ENCODE results near the gene HOMEZ. TPM values are rescaled to one million over a fixed set of nuclear protein-coding genes. Genes with fewer than 3 reads are reported as not detected.

The HOMEZ gene
- total RNA-seq, 1 experiment from 2014 or later = 18.2 TPM

DNA sequence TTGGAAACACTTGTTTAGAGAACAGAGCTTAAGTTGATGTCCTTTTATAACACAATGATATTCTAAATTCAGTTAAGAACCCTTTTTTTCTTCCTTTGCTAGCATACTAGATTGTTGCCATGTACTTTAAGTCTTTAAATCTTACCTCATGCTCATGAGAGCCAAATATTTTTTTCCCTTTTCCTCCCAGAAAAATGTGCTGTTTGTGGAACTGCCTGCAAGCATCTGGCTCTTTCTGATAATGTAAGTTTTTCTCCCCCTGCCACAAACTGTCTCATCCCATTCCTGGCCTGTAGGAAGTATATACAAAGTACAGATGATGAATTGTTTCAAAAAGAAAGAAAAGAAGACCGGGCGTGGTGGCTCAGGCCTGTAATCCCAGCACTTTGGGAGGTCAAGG, 42.9 kb downstream of the HOMEZ start:
- ChIA-PET CTCF (interaction anchor here (1.4 kb wide), 1 partner anchor 120 kb away, joined by 3 read pairs; no protein-coding TSS in a partner anchor), POLR2A (interaction anchor here (0.7 kb wide), 1 partner anchor 15 kb away, joined by 4 read pairs; no protein-coding TSS in a partner anchor), RAD21 (ENCODE audit: low non-redundant PET in 1 of 2, low total read pairs in 2 of 2, uncharacterized antibody in 2 of 2, unreplicated experiment in 2 of 2) (interaction anchor here in 1 of 2 experiments (0.7 kb wide), 1 partner anchor 58 kb away, joined by 8 read pairs; no protein-coding TSS in a partner anchor)
- ATAC-seq = no peak
- H3K9ac ChIP-seq (ENCODE audit: low read length) = no peak overlapping the region
- H3K4me3 ChIP-seq (replicated peaks in 1 of 2; ENCODE audit: low read depth in 1 of 2, low read length in 2 of 2) = no peak overlapping the region
- no peaks in the 10 kb centered on the region for H3K9me3 ChIP-seq (ENCODE audit: control insufficient read depth in 1 of 2, insufficient read depth in 1 of 2, low read depth in 1 of 2, low read length in 2 of 2)
- no TSS peak for BruUV-seq (replicated peaks)
- peaks cover 0 to under 1% of the 10 kb centered on the region in 2 experiments; a peak in 2 of 4 replicates for H3K4me1 ChIP-seq (ENCODE audit: control insufficient read depth in 1 of 2, insufficient read depth in 2 of 2, low read length in 2 of 2)
- H3K9me2 ChIP-seq (ENCODE audit: insufficient read depth) = no peaks in the 10 kb centered on the region
- H3K79me2 ChIP-seq (ENCODE audit: insufficient read depth, low read length) = no peaks in the 10 kb centered on the region
- intact Hi-C loops (cut with micrococcal nuclease) = no loop called here
- no peaks in the 10 kb centered on the region for H4K20me1 ChIP-seq (ENCODE audit: insufficient read depth)
- no peak overlapping the region for H3K4me2 ChIP-seq (ENCODE audit: low read length)
- H3K27ac ChIP-seq (ENCODE audit: low read depth, low read length) = no peak overlapping the region
- TF ChIP-seq SRF (IDR thresholded peaks at IDR 0.05; ENCODE audit: low read depth) (no peak), ZFX (IDR thresholded peaks at IDR 0.05) (no peak), CBX3 (IDR thresholded peaks at IDR 0.05; ENCODE audit: low read depth) (no peak), POLR2A (IDR thresholded peaks at IDR 0.05; ENCODE audit: borderline replicate concordance, extremely low read depth, insufficient read depth, insufficient read length) (no peak), EGR1 (IDR thresholded peaks at IDR 0.05; ENCODE audit: low read depth) (no peak), CEBPB (IDR thresholded peaks at IDR 0.05; ENCODE audit: low read depth) (no peak)
- TF ChIP-seq, protein P1, sequence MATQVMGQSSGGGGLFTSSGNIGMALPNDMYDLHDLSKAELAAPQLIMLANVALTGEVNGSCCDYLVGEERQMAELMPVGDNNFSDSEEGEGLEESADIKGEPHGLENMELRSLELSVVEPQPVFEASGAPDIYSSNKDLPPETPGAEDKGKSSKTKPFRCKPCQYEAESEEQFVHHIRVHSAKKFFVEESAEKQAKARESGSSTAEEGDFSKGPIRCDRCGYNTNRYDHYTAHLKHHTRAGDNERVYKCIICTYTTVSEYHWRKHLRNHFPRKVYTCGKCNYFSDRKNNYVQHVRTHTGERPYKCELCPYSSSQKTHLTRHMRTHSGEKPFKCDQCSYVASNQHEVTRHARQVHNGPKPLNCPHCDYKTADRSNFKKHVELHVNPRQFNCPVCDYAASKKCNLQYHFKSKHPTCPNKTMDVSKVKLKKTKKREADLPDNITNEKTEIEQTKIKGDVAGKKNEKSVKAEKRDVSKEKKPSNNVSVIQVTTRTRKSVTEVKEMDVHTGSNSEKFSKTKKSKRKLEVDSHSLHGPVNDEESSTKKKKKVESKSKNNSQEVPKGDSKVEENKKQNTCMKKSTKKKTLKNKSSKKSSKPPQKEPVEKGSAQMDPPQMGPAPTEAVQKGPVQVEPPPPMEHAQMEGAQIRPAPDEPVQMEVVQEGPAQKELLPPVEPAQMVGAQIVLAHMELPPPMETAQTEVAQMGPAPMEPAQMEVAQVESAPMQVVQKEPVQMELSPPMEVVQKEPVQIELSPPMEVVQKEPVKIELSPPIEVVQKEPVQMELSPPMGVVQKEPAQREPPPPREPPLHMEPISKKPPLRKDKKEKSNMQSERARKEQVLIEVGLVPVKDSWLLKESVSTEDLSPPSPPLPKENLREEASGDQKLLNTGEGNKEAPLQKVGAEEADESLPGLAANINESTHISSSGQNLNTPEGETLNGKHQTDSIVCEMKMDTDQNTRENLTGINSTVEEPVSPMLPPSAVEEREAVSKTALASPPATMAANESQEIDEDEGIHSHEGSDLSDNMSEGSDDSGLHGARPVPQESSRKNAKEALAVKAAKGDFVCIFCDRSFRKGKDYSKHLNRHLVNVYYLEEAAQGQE (IDR thresholded peaks at IDR 0.05; ENCODE audit: low read depth) = no peak
- TF ChIP-seq, protein P2, sequence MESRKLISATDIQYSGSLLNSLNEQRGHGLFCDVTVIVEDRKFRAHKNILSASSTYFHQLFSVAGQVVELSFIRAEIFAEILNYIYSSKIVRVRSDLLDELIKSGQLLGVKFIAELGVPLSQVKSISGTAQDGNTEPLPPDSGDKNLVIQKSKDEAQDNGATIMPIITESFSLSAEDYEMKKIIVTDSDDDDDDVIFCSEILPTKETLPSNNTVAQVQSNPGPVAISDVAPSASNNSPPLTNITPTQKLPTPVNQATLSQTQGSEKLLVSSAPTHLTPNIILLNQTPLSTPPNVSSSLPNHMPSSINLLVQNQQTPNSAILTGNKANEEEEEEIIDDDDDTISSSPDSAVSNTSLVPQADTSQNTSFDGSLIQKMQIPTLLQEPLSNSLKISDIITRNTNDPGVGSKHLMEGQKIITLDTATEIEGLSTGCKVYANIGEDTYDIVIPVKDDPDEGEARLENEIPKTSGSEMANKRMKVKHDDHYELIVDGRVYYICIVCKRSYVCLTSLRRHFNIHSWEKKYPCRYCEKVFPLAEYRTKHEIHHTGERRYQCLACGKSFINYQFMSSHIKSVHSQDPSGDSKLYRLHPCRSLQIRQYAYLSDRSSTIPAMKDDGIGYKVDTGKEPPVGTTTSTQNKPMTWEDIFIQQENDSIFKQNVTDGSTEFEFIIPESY (IDR thresholded peaks at IDR 0.05; ENCODE audit: extremely low read depth, insufficient replicate concordance, low read length) = no peak
- no peak overlapping the region for H2AFZ ChIP-seq (ENCODE audit: low read depth, low read length, poor library complexity, severe bottlenecking)
- no peaks in the 10 kb centered on the region for H3K27me3 ChIP-seq (ENCODE audit: insufficient read depth, low read length)
- DNase-seq (ENCODE audit: low read depth, low spot score) = no peak
- H3K36me3 ChIP-seq (ENCODE audit: control insufficient read depth in 1 of 2, insufficient read depth in 2 of 2, low read length in 2 of 2) = no peaks in the 10 kb centered on the region

Measured in HCT116 (cell line).